ENCODE measurements around the gene FFAR3.
A peak's percentile ranks its signal among the peaks of the same experiment; 100 is the strongest.

The FFAR3 gene

DNA sequence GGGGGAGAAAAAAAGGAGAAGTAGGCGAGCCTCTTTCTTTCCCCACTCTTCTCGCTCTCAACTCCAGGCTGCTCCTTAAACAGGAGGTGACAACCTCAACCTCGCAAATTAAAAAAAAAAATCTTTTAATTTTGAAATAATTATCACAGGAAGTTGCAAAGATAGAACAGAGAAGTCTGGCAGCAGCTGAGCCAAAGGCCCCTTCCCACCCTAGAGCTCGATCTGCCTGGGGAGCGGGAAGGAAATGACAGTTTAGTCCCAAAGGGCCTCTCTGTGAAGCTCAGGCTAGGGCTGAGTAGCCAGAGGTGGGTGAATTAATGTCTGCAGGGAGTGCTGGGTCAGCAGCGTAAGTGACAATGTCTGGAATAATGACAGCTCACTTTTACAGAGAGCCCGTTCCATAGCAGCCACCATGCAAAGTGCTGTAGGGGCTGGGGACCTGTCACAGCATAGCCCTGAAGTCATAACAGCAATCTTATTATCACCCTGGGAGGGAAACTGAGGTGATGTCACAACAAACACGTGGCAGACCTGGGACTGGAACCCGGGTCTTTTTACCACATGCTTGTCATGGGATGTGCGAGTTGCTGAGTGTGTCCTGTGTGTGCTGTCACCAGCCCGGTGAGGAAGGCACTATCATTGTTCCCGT, 38.1 kb upstream of the FFAR3 start:
- no peaks in the 10 kb centered on the region for H3K27me3 Mint-ChIP-seq
- H3K4me3 Mint-ChIP-seq: no peak overlapping the region
- H3K27ac Mint-ChIP-seq: no peak overlapping the region
- peaks cover 8% of the 10 kb centered on the region for H3K4me1 Mint-ChIP-seq (ENCODE audit: low read depth)
- H3K36me3 Mint-ChIP-seq: peaks cover 2% of the 10 kb centered on the region
- peaks cover 7% of the 10 kb centered on the region for H3K9me3 Mint-ChIP-seq (ENCODE audit: low read depth)

DNA sequence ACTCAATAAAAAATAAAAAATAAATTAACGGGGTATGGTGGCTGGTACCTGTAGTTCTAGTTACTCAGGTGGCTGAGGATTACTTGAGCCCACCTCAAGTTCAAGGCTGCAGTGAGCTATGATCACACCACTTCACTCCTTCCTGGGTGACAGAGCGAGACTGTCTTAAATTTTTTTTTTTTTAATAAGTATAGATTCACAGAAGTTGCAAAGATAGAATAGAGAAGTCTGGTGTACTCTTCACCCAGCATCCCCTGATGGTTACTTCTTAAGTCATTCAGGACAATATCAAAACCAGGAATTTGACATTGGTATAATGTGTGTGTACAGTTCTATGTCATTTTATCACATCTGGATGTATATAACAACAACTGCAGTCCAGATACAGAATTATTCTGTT, 37.0 kb upstream of the FFAR3 start:
- H3K9me3 Mint-ChIP-seq (ENCODE audit: low read depth): peaks cover 7% of the 10 kb centered on the region
- peaks cover 8% of the 10 kb centered on the region for H3K4me1 Mint-ChIP-seq (ENCODE audit: low read depth)
- H3K36me3 Mint-ChIP-seq: peaks cover 2% of the 10 kb centered on the region
- no peak overlapping the region for H3K4me3 Mint-ChIP-seq
- no peaks in the 10 kb centered on the region for H3K27me3 Mint-ChIP-seq
- H3K27ac Mint-ChIP-seq: no peak overlapping the region

DNA sequence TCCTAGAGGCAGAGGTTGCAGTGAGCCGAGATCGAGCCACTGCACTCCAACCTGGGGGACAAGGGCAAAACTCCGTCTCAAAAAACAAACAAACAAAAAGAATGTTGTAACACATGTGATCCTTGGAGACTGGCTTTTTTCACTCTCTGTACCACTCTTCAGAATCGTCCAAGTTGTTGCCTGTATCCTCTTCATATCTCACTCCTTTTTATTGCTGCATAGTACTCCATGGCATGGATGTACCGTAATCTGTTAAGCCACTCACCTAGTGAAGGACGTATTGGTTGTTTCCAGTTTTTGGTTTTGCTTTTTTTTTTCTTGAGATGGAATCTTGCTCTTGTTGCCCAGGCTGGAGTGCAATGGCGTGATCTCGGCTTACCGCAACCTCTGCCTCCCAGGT, 36.2 kb upstream of the FFAR3 start:
- Mint-ChIP-seq H3K9me3 (ENCODE audit: low read depth) (peaks cover 7% of the 10 kb centered on the region), H3K36me3 (peaks cover 2% of the 10 kb centered on the region), H3K27me3 (no peaks in the 10 kb centered on the region), H3K4me3 (no peak overlapping the region), H3K4me1 (ENCODE audit: low read depth) (peaks cover 8% of the 10 kb centered on the region), H3K27ac (no peak overlapping the region)

DNA sequence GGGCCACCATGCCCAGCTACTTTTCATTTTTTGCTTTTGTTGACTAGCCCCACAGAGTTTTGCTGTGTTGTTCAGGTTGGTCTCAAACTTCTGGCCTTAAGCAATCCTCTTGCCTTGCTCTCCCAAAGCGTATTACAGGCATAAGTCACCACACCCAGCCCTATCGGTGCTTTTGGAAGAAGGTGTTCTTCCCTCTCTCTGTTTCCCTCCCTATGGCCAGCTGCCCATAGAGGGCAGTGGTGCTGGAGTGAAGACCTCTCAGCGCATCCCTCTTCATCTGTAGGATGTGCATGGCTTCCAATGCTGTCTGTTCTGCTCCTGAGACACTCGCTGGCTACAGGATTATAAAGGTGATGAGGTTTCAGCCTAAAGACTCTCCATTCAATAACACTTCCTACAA, 30.6 kb upstream of the FFAR3 start:
- Mint-ChIP-seq H3K36me3 (no peaks in the 10 kb centered on the region), H3K27me3 (peaks cover 2% of the 10 kb centered on the region)

DNA sequence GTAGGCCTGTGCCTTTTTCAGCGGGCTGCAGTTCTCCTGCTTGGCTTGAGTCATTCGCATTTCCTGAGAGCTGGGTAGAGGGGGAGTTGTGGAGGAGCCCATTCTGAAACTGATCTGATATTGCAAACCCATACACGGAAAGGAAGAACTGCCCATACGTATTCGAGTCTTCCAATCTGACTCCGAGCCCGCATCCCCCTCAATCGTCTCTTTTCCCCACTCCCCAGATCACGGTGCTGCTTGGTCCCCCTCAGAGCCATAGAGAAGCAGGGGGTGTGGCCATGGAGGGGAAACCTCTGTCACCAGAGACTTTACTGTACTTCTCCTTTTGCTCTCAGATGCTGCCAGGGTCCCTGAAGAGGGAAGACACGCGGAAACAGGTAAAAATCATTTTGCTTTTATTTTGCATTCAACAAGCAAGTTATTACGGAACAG, 29.4 kb upstream of the FFAR3 start, which contains the start of gene CD22:
Gene CD22 (plus strand): TSS at position 337 of the 435 bp plus-strand sequence. CDS start 2,854 bp downstream, outside the sequence.
- Mint-ChIP-seq H3K4me1 (ENCODE audit: low read depth) (peaks cover 19% of the 10 kb centered on the region), H3K27ac (no peak within 1 kb of the TSS), H3K36me3 (no peaks in the 10 kb centered on the region), H3K9me3 (ENCODE audit: low read depth) (no peaks in the 10 kb centered on the region), H3K4me3 (no peak within 1 kb of the TSS), H3K27me3 (peaks cover 2% of the 10 kb centered on the region)

More for the DNA sequence above, 30.6 kb upstream of the FFAR3 start:
- no peak overlapping the region for H3K4me3 Mint-ChIP-seq
- peaks cover under 1% of the 10 kb centered on the region for H3K9me3 Mint-ChIP-seq (ENCODE audit: low read depth)
- no peak overlapping the region for H3K27ac Mint-ChIP-seq
- peaks cover 10% of the 10 kb centered on the region for H3K4me1 Mint-ChIP-seq (ENCODE audit: low read depth)

DNA sequence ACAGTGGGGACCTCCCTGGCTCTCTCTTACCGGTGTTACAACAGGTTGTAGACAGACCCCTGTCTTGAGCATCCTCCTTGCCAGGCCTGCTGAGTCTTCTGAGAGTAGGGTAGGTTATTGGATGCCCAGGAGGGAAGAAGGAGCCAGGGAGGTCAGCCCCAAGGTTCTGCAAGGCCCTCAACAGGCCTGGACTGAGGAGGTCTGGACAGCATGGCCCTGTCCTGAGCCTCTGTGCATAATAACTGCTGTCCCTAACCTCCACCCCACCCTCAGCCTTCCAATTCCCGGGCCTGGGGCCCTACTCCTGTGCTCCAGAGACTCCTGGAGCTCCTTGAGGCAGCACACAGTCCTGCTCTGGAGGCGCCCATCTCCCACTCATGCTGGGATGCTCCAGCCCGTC, 28.9 kb upstream of the FFAR3 start:
- Mint-ChIP-seq H3K4me1 (ENCODE audit: low read depth) (peaks cover 19% of the 10 kb centered on the region), H3K27me3 (peaks cover 2% of the 10 kb centered on the region), H3K4me3 (no peak overlapping the region), H3K27ac (no peak overlapping the region), H3K36me3 (no peaks in the 10 kb centered on the region), H3K9me3 (ENCODE audit: low read depth) (no peaks in the 10 kb centered on the region)

DNA sequence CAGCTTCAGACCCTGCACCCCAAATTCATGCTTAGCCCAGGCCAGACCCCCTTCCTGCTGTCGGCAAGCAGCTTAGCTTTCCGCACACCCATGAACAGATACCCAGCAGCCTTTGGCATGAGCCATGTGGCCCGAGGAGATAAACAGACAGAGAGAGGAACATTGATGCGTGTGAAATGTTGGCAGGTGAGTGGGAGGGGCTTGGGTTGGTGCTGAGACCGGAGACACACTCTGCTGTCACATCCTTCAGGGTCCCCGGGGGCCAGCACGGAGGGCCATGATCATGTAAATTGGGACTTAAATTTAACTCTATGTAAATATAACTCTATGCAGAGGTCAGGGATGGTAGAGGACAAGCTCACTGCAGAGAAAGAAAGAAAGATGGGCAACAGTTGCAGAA, 27.8 kb upstream of the FFAR3 start:
- no peaks in the 10 kb centered on the region for H3K36me3 Mint-ChIP-seq
- H3K4me1 Mint-ChIP-seq (ENCODE audit: low read depth): peaks cover 19% of the 10 kb centered on the region
- H3K9me3 Mint-ChIP-seq (ENCODE audit: low read depth): no peaks in the 10 kb centered on the region
- no peak overlapping the region for H3K27ac Mint-ChIP-seq
- H3K27me3 Mint-ChIP-seq: peaks cover 2% of the 10 kb centered on the region
- H3K4me3 Mint-ChIP-seq: no peak overlapping the region

DNA sequence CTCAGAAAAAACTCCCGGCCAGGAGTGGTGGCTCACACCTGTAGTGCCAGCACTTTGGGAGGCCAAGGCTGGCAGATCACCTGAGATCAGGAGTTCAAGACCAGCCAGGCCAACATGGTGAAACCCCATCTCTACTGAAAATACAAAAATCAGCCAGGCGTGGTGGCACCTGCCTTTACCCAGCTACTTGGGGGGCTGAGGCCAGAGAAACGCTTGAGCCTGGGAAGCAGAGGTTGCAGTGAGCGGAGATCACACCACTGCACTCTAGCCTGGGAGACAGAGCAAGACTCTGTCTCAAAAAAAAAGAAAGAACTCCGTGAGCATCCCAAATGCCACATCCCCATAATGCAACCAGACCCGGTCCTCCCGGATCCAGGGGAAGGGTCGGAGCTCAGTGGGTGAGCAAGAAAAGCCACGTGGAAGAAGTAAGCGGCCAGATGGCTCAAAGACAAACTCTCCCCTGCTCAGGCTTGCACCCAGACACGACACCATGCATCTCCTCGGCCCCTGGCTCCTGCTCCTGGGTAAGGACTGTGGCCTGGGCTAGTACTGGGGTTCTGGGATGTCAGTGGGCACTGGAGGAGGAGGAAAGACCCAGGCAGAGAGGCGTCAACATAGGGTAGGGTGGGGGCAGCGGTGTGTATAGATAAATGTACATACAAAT, 26.6 kb upstream of the FFAR3 start:
- peaks cover 2% of the 10 kb centered on the region for H3K27me3 Mint-ChIP-seq
- H3K27ac Mint-ChIP-seq: no peak overlapping the region
- H3K4me3 Mint-ChIP-seq: no peak overlapping the region
- peaks cover 19% of the 10 kb centered on the region for H3K4me1 Mint-ChIP-seq (ENCODE audit: low read depth)
- no peaks in the 10 kb centered on the region for H3K36me3 Mint-ChIP-seq
- no peaks in the 10 kb centered on the region for H3K9me3 Mint-ChIP-seq (ENCODE audit: low read depth)

DNA sequence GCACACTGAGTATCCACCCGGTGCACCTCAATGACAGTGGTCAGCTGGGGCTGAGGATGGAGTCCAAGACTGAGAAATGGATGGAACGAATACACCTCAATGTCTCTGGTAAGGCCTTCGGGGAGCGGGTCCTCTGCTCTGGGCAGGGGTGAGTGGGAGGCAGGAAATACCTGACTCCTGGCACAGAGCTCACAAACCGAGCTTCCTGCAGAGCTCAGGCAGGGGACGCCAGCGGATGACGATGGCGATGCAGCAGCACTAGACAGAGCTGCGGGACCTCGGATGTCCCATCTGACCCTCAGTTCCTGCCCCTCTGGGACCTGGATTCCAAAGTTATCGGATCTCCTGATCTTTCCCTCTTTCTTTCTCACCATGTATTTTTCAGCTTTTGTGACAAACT, 25.4 kb upstream of the FFAR3 start:
- H3K4me3 Mint-ChIP-seq: peak overlapping the region; percentile 32
- H3K9me3 Mint-ChIP-seq (ENCODE audit: low read depth): no peaks in the 10 kb centered on the region
- H3K4me1 Mint-ChIP-seq (ENCODE audit: low read depth): peaks cover 19% of the 10 kb centered on the region
- H3K27ac Mint-ChIP-seq: no peak overlapping the region
- H3K36me3 Mint-ChIP-seq: no peaks in the 10 kb centered on the region
- H3K27me3 Mint-ChIP-seq: peaks cover 2% of the 10 kb centered on the region

DNA sequence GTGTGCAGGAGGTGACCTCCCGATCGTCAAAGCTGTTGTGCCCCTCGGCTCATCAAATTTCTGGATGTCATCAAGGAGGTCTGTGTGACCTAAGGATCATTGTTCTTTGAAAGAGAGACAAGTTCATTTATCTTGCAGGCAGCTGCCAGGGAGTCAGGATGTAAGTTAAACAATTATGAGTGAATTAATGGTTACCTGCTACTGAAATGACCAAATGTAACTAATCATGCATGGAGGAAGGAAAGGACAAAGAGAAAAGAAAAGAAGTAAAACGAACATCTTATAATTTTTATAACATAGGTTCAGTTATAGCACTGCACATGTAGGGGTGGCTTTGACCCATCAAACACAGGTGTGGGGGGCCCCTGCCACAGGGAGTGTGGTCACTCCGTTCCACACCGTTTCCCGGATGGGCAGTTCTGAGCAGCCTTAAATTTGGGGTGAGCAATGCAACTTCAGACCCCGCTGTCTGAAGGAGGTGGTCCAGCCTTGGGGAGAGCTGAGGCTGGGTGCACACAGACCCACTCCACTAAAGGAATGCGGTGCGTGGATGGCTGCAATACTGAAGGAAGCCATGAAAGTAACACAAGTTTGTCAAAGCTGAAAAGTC, 24.0 kb upstream of the FFAR3 start:
- H3K4me1 Mint-ChIP-seq (ENCODE audit: low read depth): peaks cover 14% of the 10 kb centered on the region
- H3K4me3 Mint-ChIP-seq: no peak overlapping the region
- no peaks in the 10 kb centered on the region for H3K36me3 Mint-ChIP-seq
- H3K27me3 Mint-ChIP-seq: peaks cover 2% of the 10 kb centered on the region
- H3K9me3 Mint-ChIP-seq (ENCODE audit: low read depth): no peaks in the 10 kb centered on the region
- H3K27ac Mint-ChIP-seq: no peak overlapping the region

DNA sequence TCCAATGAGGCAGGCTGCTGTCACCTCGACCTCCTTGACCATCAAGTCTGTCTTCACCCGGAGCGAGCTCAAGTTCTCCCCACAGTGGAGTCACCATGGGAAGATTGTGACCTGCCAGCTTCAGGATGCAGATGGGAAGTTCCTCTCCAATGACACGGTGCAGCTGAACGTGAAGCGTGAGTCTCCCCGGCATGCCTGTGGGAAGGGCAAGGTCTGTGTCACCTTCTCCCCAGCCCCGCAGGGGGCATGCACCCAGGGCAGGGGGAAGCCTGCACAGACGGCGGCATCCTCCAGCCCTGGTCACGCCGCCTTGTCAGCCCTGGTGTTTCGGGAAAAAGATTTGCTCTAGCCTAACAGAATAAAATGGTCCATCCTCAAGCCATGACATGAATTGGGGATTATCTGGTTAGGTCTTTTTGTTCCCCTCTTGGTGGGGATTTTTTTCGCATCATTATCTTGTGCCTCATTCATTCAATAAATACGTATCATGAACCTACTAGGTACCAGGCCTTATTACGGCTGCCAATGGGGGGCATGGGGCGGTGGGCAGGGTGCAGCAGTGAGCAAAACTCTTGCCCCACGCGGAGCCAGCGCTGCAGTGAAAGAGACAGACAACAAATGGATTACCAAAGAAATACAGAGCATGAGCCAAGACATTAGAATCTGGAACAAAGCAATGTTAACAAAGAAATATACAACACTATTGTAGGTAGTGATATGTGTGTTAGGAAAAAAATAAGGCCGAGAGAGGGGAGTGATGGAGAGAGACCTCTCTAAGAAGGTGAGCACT, 21.9 kb upstream of the FFAR3 start:
- Mint-ChIP-seq H3K27ac (no peak overlapping the region), H3K36me3 (no peaks in the 10 kb centered on the region), H3K4me1 (ENCODE audit: low read depth) (peaks cover 12% of the 10 kb centered on the region), H3K9me3 (ENCODE audit: low read depth) (no peaks in the 10 kb centered on the region), H3K27me3 (no peaks in the 10 kb centered on the region), H3K4me3 (no peak overlapping the region)

DNA sequence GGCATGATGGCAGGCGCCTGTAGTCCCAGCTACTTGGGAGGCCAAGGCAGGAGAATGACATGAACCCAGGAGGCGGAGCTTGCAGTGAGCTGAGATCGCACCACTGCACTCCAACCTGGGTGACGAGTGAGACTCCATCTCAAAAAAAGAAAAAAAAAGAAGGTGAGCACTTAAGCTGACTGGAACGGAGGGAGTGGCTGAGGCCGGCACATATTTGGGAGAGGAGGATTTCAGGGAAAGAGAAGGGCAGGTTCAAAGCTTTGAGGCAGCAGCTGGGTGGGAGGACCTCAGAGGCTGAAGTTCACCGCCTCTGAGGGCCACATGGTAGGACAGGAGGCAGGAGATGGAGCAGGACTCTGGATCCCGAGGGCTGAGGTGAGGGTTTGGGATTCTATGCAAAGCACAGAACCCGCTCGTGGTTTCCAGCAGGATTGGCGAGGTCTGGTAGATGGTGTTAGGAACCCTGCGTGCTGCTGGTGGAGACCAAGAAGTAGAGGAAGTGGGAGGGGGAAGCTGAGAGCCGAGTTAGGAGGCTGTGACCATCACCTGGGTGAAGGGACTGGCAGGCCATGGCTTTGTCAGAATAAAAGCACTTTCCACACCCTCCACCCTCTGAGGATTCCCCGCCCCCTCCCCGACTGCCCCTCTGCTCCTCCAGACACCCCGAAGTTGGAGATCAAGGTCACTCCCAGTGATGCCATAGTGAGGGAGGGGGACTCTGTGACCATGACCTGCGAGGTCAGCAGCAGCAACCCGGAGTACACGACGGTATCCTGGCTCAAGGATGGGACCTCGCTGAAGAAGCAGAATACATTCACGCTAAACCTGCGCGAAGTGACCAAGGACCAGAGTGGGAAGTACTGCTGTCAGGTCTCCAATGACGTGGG, 20.9 kb upstream of the FFAR3 start:
- Mint-ChIP-seq H3K4me3 (no peak overlapping the region), H3K4me1 (ENCODE audit: low read depth) (peaks cover 12% of the 10 kb centered on the region), H3K36me3 (no peaks in the 10 kb centered on the region), H3K27ac (peak overlapping the region; percentile 28), H3K9me3 (ENCODE audit: low read depth) (no peaks in the 10 kb centered on the region), H3K27me3 (peaks cover under 1% of the 10 kb centered on the region)

DNA sequence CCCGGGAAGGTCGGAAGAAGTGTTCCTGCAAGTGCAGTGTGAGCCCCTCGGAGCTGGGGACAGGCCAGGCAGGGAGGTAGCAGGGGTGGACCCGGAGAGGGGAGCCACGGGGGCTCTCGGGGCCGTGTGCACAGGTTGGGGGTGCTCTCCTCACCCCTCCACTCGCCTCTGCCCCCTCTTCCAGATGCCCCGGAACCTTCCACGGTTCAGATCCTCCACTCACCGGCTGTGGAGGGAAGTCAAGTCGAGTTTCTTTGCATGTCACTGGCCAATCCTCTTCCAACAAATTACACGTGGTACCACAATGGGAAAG, 20.3 kb upstream of the FFAR3 start:
- H3K4me1 Mint-ChIP-seq (ENCODE audit: low read depth): peaks cover 7% of the 10 kb centered on the region
- H3K36me3 Mint-ChIP-seq: no peaks in the 10 kb centered on the region
- H3K27ac Mint-ChIP-seq: no peak overlapping the region
- H3K9me3 Mint-ChIP-seq (ENCODE audit: low read depth): no peaks in the 10 kb centered on the region
- H3K4me3 Mint-ChIP-seq: no peak overlapping the region
- peaks cover 2% of the 10 kb centered on the region for H3K27me3 Mint-ChIP-seq

DNA sequence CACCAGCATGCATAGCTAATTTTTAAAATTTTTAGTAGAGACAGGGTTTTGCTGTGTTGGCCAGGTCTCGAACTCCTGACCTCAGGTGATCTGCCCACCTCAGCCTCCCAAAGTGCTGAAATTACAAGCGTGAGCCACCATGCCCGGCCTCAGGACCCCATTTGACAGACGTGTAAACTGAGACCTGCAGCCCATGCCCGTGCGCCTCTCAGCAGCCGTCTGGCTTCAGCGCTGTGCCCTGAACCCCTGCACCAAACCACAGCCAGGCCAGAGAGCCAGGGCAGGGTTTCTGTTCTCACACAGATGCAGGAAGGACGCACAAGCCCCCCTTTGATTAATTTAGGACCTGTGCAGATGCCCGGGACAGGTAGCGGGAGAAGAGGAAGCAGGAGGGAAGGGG, 17.8 kb upstream of the FFAR3 start:
- H3K4me1 Mint-ChIP-seq (ENCODE audit: low read depth): no peaks in the 10 kb centered on the region
- no peak overlapping the region for H3K27ac Mint-ChIP-seq
- H3K4me3 Mint-ChIP-seq: no peak overlapping the region
- no peaks in the 10 kb centered on the region for H3K9me3 Mint-ChIP-seq (ENCODE audit: low read depth)
- H3K27me3 Mint-ChIP-seq: peaks cover 2% of the 10 kb centered on the region
- H3K36me3 Mint-ChIP-seq: no peaks in the 10 kb centered on the region
